SK-N-SH treated with all-trans-retinoic acid at 6 μM for 48 hours (cell line): ENCODE data around the gene PRSS16.
"Not testable (repeated sequence)": the region's sequence is repeated elsewhere in the genome, so short reads cannot be mapped to it uniquely, and the experiment has no call there.

Experiments used
- BACH2 ChIP-seq: fragments of 250-450 bp; sonication (Bioruptor Pico); IDR thresholded peaks from 2 replicates; pipeline ENCODE4 v1.9.0; 2021; ENCODE audit warnings: mild to moderate bottlenecking, borderline replicate concordance
- CSRNP3 ChIP-seq: fragments of 250-450 bp; sonication (Bioruptor Pico); IDR thresholded peaks from 2 replicates; pipeline ENCODE4 v1.5.1; 2021; ENCODE audit warnings: mild to moderate bottlenecking, moderate library complexity
- PATZ1 ChIP-seq: fragments of 250-450 bp; sonication (Bioruptor Pico); IDR thresholded peaks from 2 replicates; pipeline ENCODE4 v1.8.0; 2020; ENCODE audit warnings: mild to moderate bottlenecking, moderate library complexity, borderline replicate concordance
- TSHZ2 ChIP-seq: fragments of 250-450 bp; sonication (Bioruptor Pico); IDR thresholded peaks from 2 replicates; pipeline ENCODE4 v1.5.0; 2020; ENCODE audit warnings: mild to moderate bottlenecking, moderate library complexity
- ZFP30 ChIP-seq: fragments of 450-650 bp; formaldehyde crosslinking; IDR thresholded peaks from 2 replicates; pipeline ENCODE4 v1.5.0; 2022; ENCODE audit warnings: mild to moderate bottlenecking, moderate library complexity

- TF ChIP-seq ZFP30; PATZ1 (CRISPR knock-in tag); TSHZ2; CSRNP3 (CRISPR knock-in tag); BACH2: not testable (repeated sequence)
These were observed 19.5 kb downstream of the PRSS16 start for GRCh38 chr6:27267003-27267402.
